Body of pancreas (tissue), 4 donors: ENCODE measurements around the gene NXPE3. TPM values are rescaled to one million over a fixed set of nuclear protein-coding genes. Genes with fewer than 3 reads are reported as not detected.

Experiments used
- ATAC-seq: fragments of 150-250 bp; one replicate; pipeline ENCODE4 v1.9.1; 2016
- DNase-seq, 4 donors: peaks; one replicate each; pipeline ENCODE4 v3.0.0-alpha.2; 2019
- H3K27ac ChIP-seq, 4 donors: fragments of 200-600 bp; sonication (generic); 1 replicate in 3 of 4; 2 replicates in 1 of 4; pipeline versions ENCODE4 v1.5.1 to v1.6.1; 2016 to 2019; ENCODE audit warnings: mild to moderate bottlenecking in 1 of 4, mixed read lengths in 1 of 4, moderate library complexity in 1 of 4
- H3K27me3 ChIP-seq, 2 donors: fragments of 200-600 bp; sonication (generic); one replicate each; pipeline ENCODE4 v1.6.0; 2016; ENCODE audit warnings: mild to moderate bottlenecking in 1 of 2
- H3K36me3 ChIP-seq, 2 donors: fragments of 200-600 bp; sonication (generic); replicated peaks in 1 of 2; 2 replicates each; pipeline ENCODE4 v1.5.1; 2016; ENCODE audit warnings: low read depth in 2 of 2; ENCODE audit not compliant: insufficient read depth in 1 of 2
- H3K4me1 ChIP-seq: fragments of 200-600 bp; sonication (generic); one replicate; pipeline ENCODE4 v1.6.0; 2016
- H3K4me3 ChIP-seq, 2 donors: fragments of 200-600 bp; sonication (generic); 1 replicate in 1 of 2; 2 replicates in 1 of 2; pipeline ENCODE4 v1.5.1; 2016 to 2019
- H3K9me3 ChIP-seq, 3 donors: fragments of 200-600 bp; sonication (generic); 1 replicate in 2 of 3; 2 replicates in 1 of 3; pipeline ENCODE4 v1.5.1; 2016
- CTCF ChIP-seq, 7 experiments: fragments of 450-650 bp in 4 of 7; fragments of 200-600 bp in 3 of 7; sonication (generic) in 3 of 7; IDR thresholded peaks; one replicate each; pipeline ENCODE4 v1.5.1; 2016 to 2019; ENCODE audit warnings: antibody characterized with exemption in 7 of 7
- POLR2A ChIP-seq, 3 donors: fragments of 450-650 bp; IDR thresholded peaks; one replicate each; pipeline ENCODE4 v1.6.1; 2016; ENCODE audit warnings: antibody characterized with exemption in 3 of 3, mild to moderate bottlenecking in 2 of 3
- WGBS, 2 donors: methylation state at CpG; one replicate each; pipeline ENCODE4 v1.1.5; 2017; 5-methylcytosine and 5-hydroxymethylcytosine counted together
- intact Hi-C: fragments of 100-400 bp; cut with DNase I; formaldehyde crosslinking; loops from one replicate; pipeline ENCODE4 v1.15.1; 2023
- total RNA-seq, 2 donors: library from RNA; depleted of rRNA; stranded (reverse); fragments of >200 nt; gene quantifications; one replicate each; pipeline ENCODE4 v1.1.0, GENCODE V29; 2016

The NXPE3 gene
- total RNA-seq, 2 donors from 2014 or later: 3.1 to 4.6 TPM

- Histone ChIP-seq H3K4me3 (no peak overlapping the region), H3K27me3 (no peaks in the 10 kb centered on the region), H3K9me3 (no peaks in the 10 kb centered on the region), H3K4me1 (peaks cover 68% of the 10 kb centered on the region), H3K27ac (peak overlapping the region; percentile 18 to 99 (median 53)), H3K36me3 (peaks cover 27 to 51% of the 10 kb centered on the region in 2 donors)
- intact Hi-C loops: no loop called here
- 37 to 44% methylated on average over 2 of the region's 2 CpGs for WGBS, 2 donors
- TF ChIP-seq CTCF (IDR thresholded peaks at IDR 0.05) (no peak), POLR2A (IDR thresholded peaks at IDR 0.05) (peak in 1 of 3 donors; percentile 10)
- ATAC-seq: peak; percentile 43
- DNase-seq: no peak
Observed at GRCh38 chr3:101854608-101855304, 75.7 kb downstream of the NXPE3 start.

- peaks cover 59% of the 10 kb centered on the region for H3K4me1 ChIP-seq
- no peak for ATAC-seq
- no peaks in the 10 kb centered on the region for H3K27me3 ChIP-seq
- 81 to 85% methylated on average over 8 of the region's 8 CpGs for WGBS, 2 donors
- intact Hi-C loops: no loop called here
- peaks cover 32 to 66% of the 10 kb centered on the region in 2 donors for H3K36me3 ChIP-seq
- no peaks in the 10 kb centered on the region for H3K9me3 ChIP-seq
- peak overlapping the region in 2 of 4 donors; percentile 6 to 10 for H3K27ac ChIP-seq
- no peak for DNase-seq
- TF ChIP-seq CTCF (IDR thresholded peaks at IDR 0.05) (no peak), POLR2A (IDR thresholded peaks at IDR 0.05) (no peak)
- no peak overlapping the region for H3K4me3 ChIP-seq
Observed at GRCh38 chr3:101857301-101857741, 78.3 kb downstream of the NXPE3 start.

GRCh38 chr3:101858464-101859030, 79.5 kb downstream of the NXPE3 start:
- ATAC-seq (no peak), DNase-seq (no peak)
- no peak overlapping the region for H3K27ac ChIP-seq
- no peaks in the 10 kb centered on the region for H3K27me3 ChIP-seq
- TF ChIP-seq POLR2A (IDR thresholded peaks at IDR 0.05) (no peak), CTCF (IDR thresholded peaks at IDR 0.05) (no peak)
- H3K4me3 ChIP-seq: no peak overlapping the region
- peaks cover 32 to 56% of the 10 kb centered on the region in 2 donors for H3K36me3 ChIP-seq
- H3K9me3 ChIP-seq: no peaks in the 10 kb centered on the region
- H3K4me1 ChIP-seq: peaks cover 47% of the 10 kb centered on the region
- 83 to 86% methylated on average over 4 of the region's 4 CpGs for WGBS, 2 donors
- intact Hi-C loops: no loop called here

- ATAC-seq (no peak), DNase-seq (no peak)
- Histone ChIP-seq H3K27ac (peak overlapping the region in 1 of 4 donors; percentile 18), H3K27me3 (no peaks in the 10 kb centered on the region), H3K4me1 (peaks cover 33% of the 10 kb centered on the region), H3K4me3 (no peak overlapping the region), H3K36me3 (peaks cover 32 to 47% of the 10 kb centered on the region in 2 donors), H3K9me3 (no peaks in the 10 kb centered on the region)
- 82 to 83% methylated on average over 5 of the region's 5 CpGs for WGBS, 2 donors
- TF ChIP-seq CTCF (IDR thresholded peaks at IDR 0.05): no peak
- no peak for TF ChIP-seq POLR2A (IDR thresholded peaks at IDR 0.05)
- intact Hi-C loops: no loop called here
Observed at GRCh38 chr3:101859882-101860448, 81.0 kb downstream of the NXPE3 start.
